ENCODE results near the gene WWTR1.

The WWTR1 gene

GRCh38 chr3:149470381-149470780, 187.4 kb downstream of the WWTR1 start:
- no peak overlapping the region for H3K27ac ChIP-seq (replicated peaks)
- no peak for DNase-seq (ENCODE audit: low read depth in 1 of 2, low spot score in 1 of 2)
- H3K27me3 ChIP-seq (ENCODE audit: insufficient read depth, poor library complexity, severe bottlenecking), result no peaks in the 10 kb centered on the region
- H3K4me3 ChIP-seq (replicated peaks; ENCODE audit: insufficient read depth, low read length), result no peak overlapping the region
- no peak for TF ChIP-seq SPI1 (IDR thresholded peaks at IDR 0.05; ENCODE audit: borderline replicate concordance, low read depth)
- no peak for TF ChIP-seq CTCF (IDR thresholded peaks at IDR 0.05; ENCODE audit: insufficient read depth, low read length)
- TF ChIP-seq, protein P1, sequence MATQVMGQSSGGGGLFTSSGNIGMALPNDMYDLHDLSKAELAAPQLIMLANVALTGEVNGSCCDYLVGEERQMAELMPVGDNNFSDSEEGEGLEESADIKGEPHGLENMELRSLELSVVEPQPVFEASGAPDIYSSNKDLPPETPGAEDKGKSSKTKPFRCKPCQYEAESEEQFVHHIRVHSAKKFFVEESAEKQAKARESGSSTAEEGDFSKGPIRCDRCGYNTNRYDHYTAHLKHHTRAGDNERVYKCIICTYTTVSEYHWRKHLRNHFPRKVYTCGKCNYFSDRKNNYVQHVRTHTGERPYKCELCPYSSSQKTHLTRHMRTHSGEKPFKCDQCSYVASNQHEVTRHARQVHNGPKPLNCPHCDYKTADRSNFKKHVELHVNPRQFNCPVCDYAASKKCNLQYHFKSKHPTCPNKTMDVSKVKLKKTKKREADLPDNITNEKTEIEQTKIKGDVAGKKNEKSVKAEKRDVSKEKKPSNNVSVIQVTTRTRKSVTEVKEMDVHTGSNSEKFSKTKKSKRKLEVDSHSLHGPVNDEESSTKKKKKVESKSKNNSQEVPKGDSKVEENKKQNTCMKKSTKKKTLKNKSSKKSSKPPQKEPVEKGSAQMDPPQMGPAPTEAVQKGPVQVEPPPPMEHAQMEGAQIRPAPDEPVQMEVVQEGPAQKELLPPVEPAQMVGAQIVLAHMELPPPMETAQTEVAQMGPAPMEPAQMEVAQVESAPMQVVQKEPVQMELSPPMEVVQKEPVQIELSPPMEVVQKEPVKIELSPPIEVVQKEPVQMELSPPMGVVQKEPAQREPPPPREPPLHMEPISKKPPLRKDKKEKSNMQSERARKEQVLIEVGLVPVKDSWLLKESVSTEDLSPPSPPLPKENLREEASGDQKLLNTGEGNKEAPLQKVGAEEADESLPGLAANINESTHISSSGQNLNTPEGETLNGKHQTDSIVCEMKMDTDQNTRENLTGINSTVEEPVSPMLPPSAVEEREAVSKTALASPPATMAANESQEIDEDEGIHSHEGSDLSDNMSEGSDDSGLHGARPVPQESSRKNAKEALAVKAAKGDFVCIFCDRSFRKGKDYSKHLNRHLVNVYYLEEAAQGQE (IDR thresholded peaks at IDR 0.05; ENCODE audit: insufficient replicate concordance, low read depth), result no peak
- no peak for TF ChIP-seq POLR2AphosphoS5 (IDR thresholded peaks at IDR 0.05; ENCODE audit: low read depth)
- no peak for TF ChIP-seq GABPA (IDR thresholded peaks at IDR 0.05; ENCODE audit: low read depth)

GRCh38 chr3:149468504-149469212, 189.2 kb downstream of the WWTR1 start:
- H3K4me3 ChIP-seq (replicated peaks; ENCODE audit: insufficient read depth, low read length), result no peak overlapping the region
- no peak overlapping the region for H3K27ac ChIP-seq (replicated peaks)
- TF ChIP-seq, protein P1 (IDR thresholded peaks at IDR 0.05; ENCODE audit: insufficient replicate concordance, low read depth), result no peak
- TF ChIP-seq GABPA (IDR thresholded peaks at IDR 0.05; ENCODE audit: low read depth), result no peak
- no peak for TF ChIP-seq SPI1 (IDR thresholded peaks at IDR 0.05; ENCODE audit: borderline replicate concordance, low read depth)
- no peak for TF ChIP-seq CTCF (IDR thresholded peaks at IDR 0.05; ENCODE audit: insufficient read depth, low read length)
- DNase-seq (ENCODE audit: low read depth in 1 of 2, low spot score in 1 of 2), result no peak
- no peaks in the 10 kb centered on the region for H3K27me3 ChIP-seq (ENCODE audit: insufficient read depth, poor library complexity, severe bottlenecking)

All from HL-60 (cell line).